H1 (cell line): Measurements from ENCODE around the gene NPHP4.

Experiments
- RNF2 ChIP-seq: fragments of 200-900, 300-1000 bp; sonication (generic); IDR thresholded peaks from 2 replicates; pipeline ENCODE4 v1.7.1; 2016; ENCODE audit warnings: borderline replicate concordance, low read depth, mild to moderate bottlenecking, antibody characterized with exemption, low read length; ENCODE audit not compliant: poor library complexity, severe bottlenecking; ENCODE audit errors: missing control alignments
- SUZ12 ChIP-seq: fragments of 200-600 bp; sonication (generic); IDR thresholded peaks from 2 replicates; pipeline ENCODE4 v1.6.1; 2012; ENCODE audit warnings: mild to moderate bottlenecking, inconsistent platforms, low read length, moderate library complexity, mixed read lengths
- TF ChIP-seq, protein P1 (sequence below), 3 experiments: IDR thresholded peaks; 1 replicate in 2 of 3; 2 replicates in 1 of 3; pipeline versions ENCODE4 v1.5.1 to v1.6.1; 2011; ENCODE audit warnings: low read length in 3 of 3, mild to moderate bottlenecking in 3 of 3, inconsistent platforms in 2 of 3, low read depth in 1 of 3, moderate library complexity in 1 of 3; ENCODE audit not compliant: insufficient read depth in 1 of 3; ENCODE audit errors: control extremely low read depth in 1 of 3
- TF ChIP-seq, protein P2 (sequence below): IDR thresholded peaks from 2 replicates; pipeline ENCODE4 v1.6.1; 2012; ENCODE audit warnings: inconsistent platforms

DNA sequence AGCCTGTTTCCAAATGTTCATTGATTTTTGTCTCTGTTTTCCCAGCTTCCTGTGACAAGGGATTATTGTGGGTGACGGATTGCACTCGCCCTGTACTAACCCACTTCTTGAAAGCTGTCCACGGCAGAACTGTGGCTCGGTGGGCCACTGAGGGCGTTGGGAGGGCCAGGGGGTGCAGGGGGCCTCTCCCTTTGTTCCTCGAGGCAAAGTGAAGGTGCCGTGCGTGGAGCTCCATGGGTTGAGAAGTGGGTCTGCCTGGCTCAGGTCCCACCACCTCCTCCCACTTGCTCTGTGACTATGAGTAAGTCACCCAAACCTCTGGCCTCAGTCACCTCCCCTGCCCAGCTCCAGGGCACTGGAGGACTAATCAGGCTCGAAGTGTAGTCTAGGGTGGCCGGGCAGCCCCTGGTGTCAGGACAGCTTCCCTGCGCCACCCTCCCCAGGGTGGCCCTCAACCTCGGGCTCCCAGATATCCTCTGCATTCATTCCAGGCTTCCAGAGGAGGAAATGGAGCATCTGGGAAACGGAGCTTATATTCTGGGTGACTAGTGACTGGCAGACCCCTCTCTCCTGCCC is 148.6 kb downstream of the NPHP4 start:
- TF ChIP-seq, protein P1, sequence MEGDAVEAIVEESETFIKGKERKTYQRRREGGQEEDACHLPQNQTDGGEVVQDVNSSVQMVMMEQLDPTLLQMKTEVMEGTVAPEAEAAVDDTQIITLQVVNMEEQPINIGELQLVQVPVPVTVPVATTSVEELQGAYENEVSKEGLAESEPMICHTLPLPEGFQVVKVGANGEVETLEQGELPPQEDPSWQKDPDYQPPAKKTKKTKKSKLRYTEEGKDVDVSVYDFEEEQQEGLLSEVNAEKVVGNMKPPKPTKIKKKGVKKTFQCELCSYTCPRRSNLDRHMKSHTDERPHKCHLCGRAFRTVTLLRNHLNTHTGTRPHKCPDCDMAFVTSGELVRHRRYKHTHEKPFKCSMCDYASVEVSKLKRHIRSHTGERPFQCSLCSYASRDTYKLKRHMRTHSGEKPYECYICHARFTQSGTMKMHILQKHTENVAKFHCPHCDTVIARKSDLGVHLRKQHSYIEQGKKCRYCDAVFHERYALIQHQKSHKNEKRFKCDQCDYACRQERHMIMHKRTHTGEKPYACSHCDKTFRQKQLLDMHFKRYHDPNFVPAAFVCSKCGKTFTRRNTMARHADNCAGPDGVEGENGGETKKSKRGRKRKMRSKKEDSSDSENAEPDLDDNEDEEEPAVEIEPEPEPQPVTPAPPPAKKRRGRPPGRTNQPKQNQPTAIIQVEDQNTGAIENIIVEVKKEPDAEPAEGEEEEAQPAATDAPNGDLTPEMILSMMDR (IDR thresholded peaks at IDR 0.05; ENCODE audit: control extremely low read depth in 1 of 3, insufficient read depth in 1 of 3, low read depth in 1 of 3, low read length in 3 of 3), result no peak
- TF ChIP-seq SUZ12, result no peak
- TF ChIP-seq, protein P2, sequence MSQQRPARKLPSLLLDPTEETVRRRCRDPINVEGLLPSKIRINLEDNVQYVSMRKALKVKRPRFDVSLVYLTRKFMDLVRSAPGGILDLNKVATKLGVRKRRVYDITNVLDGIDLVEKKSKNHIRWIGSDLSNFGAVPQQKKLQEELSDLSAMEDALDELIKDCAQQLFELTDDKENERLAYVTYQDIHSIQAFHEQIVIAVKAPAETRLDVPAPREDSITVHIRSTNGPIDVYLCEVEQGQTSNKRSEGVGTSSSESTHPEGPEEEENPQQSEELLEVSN, result no peak
- TF ChIP-seq RNF2, result no peak
